SK-N-DZ (cell line): ENCODE results near the gene ITGA4. TPM values are rescaled to one million over a fixed set of nuclear protein-coding genes. Genes with fewer than 3 reads are reported as not detected.
"Not testable (repeated sequence)": the region's sequence is repeated elsewhere in the genome, so short reads cannot be mapped to it uniquely, and the experiment has no call there.

Experiments used
- DNase-seq: peaks from one replicate; pipeline ENCODE4 v3.0.0-alpha.2; 2015; ENCODE audit warnings: low spot score
- polyA plus RNA-seq, 2 experiments: library from polyadenylated mRNA; depleted of rRNA; stranded (reverse); fragments of >200 nt; gene quantifications; 2 replicates each; pipeline ENCODE4 v1.2.3, GENCODE V29; 2014

ITGA4 gene
- polyA plus RNA-seq (2014; cell fraction: cytosol; rRNA removed): 4.0 and 8.1 TPM in 2 replicates
- 9.9 and 10.9 TPM in 2 replicates for polyA plus RNA-seq (2014; cell fraction: nucleus; rRNA removed)

- DNase-seq: peak; percentile 70
Measured at GRCh38 chr2:181457121-181457740, at the start of gene ITGA4. ITGA4 (plus strand) TSS chr2:181457386; CDS start chr2:181457655, 269 bp downstream.

- DNase-seq: no peak
Measured at GRCh38 chr2:181408861-181409260, 48.3 kb upstream of the ITGA4 start.

GRCh38 chr2:181411105-181411849, 45.9 kb upstream of the ITGA4 start:
- peak; percentile 96 for DNase-seq

- DNase-seq: no peak
Measured at GRCh38 chr2:181419129-181419855, 37.9 kb upstream of the ITGA4 start.

GRCh38 chr2:181420259-181421130, 36.7 kb upstream of the ITGA4 start:
- no peak for DNase-seq

- no peak for DNase-seq
Measured at GRCh38 chr2:181421131-181421458, 36.1 kb upstream of the ITGA4 start.

GRCh38 chr2:181421464-181421863, 35.7 kb upstream of the ITGA4 start:
- DNase-seq: no peak

GRCh38 chr2:181426672-181427071, 30.5 kb upstream of the ITGA4 start:
- DNase-seq: no peak

GRCh38 chr2:181430406-181431118, 26.6 kb upstream of the ITGA4 start:
- DNase-seq: no peak

- DNase-seq: no peak
Measured at GRCh38 chr2:181431674-181432073, 25.5 kb upstream of the ITGA4 start.

- no peak for DNase-seq
Measured at GRCh38 chr2:181438261-181438660, 18.9 kb upstream of the ITGA4 start.

GRCh38 chr2:181440344-181440743, 16.8 kb upstream of the ITGA4 start:
- DNase-seq: no peak

GRCh38 chr2:181440919-181441318, 16.3 kb upstream of the ITGA4 start:
- DNase-seq: no peak

GRCh38 chr2:181441670-181442069, 15.5 kb upstream of the ITGA4 start:
- DNase-seq: no peak

- no peak for DNase-seq
Measured at GRCh38 chr2:181444654-181445053, 12.5 kb upstream of the ITGA4 start.

- no peak for DNase-seq
Measured at GRCh38 chr2:181446985-181447384, 10.2 kb upstream of the ITGA4 start.

- not testable (repeated sequence) for DNase-seq
Measured at GRCh38 chr2:181449278-181449677, 7.9 kb upstream of the ITGA4 start.

- no peak for DNase-seq
Measured at GRCh38 chr2:181454686-181455450, 2.3 kb upstream of the ITGA4 start.

- DNase-seq: peak; percentile 60
Measured at GRCh38 chr2:181456660-181457120, 496 bp upstream of the ITGA4 start.
